HG03469 (cell line): Measurements from ENCODE around the gene KIFC3.
"Not testable (repeated sequence)": the region's sequence is repeated elsewhere in the genome, so short reads cannot be mapped to it uniquely, and the experiment has no call there.

ENCODE experiments used
- ATAC-seq: cut with Tn5 transposase; IDR thresholded peaks from one replicate; pipeline ENCODE4 v1.9.1; 2021; ENCODE audit warnings: mild to moderate bottlenecking, moderate library complexity, moderate number of reproducible peaks; ENCODE audit not compliant: unreplicated experiment

KIFC3 gene, protein sequence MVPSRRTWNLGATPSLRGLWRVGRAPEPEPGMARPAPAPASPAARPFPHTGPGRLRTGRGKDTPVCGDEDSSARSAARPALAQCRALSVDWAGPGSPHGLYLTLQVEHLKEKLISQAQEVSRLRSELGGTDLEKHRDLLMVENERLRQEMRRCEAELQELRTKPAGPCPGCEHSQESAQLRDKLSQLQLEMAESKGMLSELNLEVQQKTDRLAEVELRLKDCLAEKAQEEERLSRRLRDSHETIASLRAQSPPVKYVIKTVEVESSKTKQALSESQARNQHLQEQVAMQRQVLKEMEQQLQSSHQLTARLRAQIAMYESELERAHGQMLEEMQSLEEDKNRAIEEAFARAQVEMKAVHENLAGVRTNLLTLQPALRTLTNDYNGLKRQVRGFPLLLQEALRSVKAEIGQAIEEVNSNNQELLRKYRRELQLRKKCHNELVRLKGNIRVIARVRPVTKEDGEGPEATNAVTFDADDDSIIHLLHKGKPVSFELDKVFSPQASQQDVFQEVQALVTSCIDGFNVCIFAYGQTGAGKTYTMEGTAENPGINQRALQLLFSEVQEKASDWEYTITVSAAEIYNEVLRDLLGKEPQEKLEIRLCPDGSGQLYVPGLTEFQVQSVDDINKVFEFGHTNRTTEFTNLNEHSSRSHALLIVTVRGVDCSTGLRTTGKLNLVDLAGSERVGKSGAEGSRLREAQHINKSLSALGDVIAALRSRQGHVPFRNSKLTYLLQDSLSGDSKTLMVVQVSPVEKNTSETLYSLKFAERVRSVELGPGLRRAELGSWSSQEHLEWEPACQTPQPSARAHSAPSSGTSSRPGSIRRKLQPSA

GRCh38 chr16:57802341-57803133 lies at the start of gene KIFC3:
Gene KIFC3, minus strand, starts transcription at chr16:57802491. Its CDS starts 4,248 bp downstream, at chr16:57798243.
- ATAC-seq: no peak

DNA sequence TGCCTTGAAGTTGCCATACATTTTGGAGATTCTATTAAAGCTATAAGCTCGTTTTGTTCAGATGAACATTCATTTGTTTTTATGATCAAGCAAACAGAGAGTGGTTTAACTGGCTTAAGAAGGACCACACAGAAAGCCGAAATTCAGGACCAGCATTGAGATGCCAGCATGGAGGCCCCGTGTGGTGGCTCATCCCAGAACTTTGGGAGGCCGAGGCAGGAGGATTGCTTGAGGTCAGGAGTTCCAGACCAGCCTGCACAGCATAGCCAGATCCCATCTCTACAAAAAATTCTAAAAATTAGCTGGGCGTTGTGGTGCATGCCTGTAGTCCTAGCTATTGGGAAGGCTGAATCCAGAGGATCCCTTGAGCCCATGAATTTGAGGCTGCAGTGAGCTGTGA lies 45.9 kb upstream of the KIFC3 start:
- ATAC-seq: no peak

- not testable (repeated sequence) for ATAC-seq
Observed at GRCh38 chr16:57846931-57847330, 44.6 kb upstream of the KIFC3 start.

DNA sequence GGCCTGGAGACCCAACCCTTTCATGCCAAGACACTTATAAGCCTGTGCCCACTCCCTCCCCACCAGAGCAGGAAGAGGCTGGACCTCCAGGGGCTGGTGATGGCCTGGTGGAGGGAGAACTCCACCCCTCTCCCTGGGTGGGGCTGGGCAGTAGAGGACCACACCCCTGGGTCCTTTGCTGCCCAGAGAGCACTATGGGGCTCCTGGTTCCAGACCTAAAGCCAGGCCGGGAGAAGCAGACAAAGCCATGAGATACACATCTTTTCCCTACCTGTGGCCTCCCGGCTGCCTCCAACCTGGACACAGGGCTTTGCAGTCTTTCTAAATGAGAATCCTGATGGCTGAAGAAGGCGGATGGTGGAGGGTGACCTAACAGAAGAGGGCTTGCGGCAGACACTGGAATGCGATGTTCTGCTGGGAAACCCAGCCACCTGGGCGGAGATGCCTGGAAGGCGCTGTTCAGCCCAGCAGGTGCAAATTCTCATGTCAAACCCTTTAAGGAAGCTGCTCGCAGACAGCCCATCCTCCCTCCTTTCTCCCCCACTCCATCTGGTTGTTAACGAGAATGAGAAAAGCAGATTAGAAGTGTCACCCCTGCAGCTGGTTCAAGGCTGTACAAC lies 43.9 kb upstream of the KIFC3 start:
- no peak for ATAC-seq

GRCh38 chr16:57845115-57845514 lies 42.8 kb upstream of the KIFC3 start:
- ATAC-seq: no peak

DNA sequence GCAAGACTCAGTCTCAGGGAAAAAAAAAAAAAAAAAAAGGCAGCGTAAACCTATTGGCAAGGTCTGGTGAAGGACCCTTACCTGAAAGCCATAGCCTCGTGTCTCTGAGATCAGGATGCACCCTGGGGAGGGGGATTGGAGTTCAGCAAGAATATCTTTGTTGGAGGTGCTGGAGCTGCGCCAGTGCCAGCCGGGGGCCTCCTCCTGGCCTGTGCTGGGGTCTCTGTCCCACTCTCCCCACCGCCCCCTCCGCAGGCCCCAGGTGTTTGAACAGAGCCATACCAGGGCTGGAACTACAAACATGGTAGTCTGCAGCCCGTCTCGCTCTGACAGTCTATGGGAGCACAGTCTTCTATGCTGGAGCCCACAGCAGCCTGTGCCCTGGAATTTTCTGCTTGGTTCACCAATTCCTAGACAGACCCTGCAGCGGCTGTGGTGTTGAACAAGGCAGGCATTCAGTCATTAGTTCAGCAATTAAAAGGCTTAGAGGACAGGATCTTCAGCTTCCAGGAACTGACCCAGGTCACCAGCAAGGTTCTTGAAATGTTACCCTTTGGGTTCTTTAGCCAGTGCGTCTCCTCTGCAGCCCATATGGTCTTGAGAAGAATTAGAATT lies 42.2 kb upstream of the KIFC3 start:
- ATAC-seq: no peak

- ATAC-seq: no peak
Observed at GRCh38 chr16:57843400-57843799, 41.1 kb upstream of the KIFC3 start.

GRCh38 chr16:57842601-57843000 lies 40.3 kb upstream of the KIFC3 start:
- ATAC-seq: no peak

DNA sequence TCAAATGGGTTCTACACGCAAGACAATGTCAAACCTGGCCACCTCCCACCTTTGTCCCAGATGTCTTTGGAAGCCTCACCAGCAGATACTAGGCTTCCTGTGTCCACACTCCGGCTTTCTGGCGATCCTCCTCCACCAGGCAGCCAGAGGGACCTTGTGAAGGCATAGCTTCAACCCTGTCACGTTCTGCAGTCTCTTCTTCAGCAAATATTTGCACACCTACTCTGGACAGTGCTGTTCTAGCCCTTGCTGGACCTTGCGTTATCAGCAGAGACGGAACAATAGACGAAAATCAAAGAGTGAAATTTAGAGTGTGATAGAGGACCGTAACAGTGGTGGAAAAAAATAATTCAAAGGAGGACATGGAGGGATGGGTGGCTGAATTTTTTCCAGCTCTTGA lies 38.5 kb upstream of the KIFC3 start:
- no peak for ATAC-seq

- no peak for ATAC-seq
Observed at GRCh38 chr16:57838161-57838560, 35.9 kb upstream of the KIFC3 start.

GRCh38 chr16:57837305-57838125 lies 35.2 kb upstream of the KIFC3 start:
- ATAC-seq: no peak

GRCh38 chr16:57835439-57835838 lies 33.1 kb upstream of the KIFC3 start:
- not testable (repeated sequence) for ATAC-seq

GRCh38 chr16:57834936-57835335 lies 32.6 kb upstream of the KIFC3 start:
- ATAC-seq: no peak

- no peak for ATAC-seq
Observed at GRCh38 chr16:57830890-57831484, 28.7 kb upstream of the KIFC3 start.

DNA sequence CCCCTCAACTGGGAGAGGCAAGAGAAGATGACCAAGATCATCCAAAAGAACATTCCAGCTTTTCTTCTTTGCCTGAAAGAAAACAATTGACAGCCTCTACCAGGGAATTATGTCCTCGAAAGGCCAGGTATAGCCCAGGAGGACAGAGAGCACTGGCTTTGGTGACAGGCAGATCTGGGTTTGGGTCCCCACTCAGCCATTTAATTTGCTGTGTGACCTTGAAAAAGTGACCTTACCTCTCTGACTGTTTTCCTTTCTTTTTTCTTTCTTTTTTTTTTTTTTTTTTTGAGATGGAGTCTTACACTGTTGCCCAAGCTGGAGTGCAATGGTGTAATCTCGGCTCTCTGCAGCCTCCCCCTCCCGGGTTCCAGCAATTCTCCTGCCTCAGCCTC lies 27.7 kb upstream of the KIFC3 start:
- no peak for ATAC-seq

DNA sequence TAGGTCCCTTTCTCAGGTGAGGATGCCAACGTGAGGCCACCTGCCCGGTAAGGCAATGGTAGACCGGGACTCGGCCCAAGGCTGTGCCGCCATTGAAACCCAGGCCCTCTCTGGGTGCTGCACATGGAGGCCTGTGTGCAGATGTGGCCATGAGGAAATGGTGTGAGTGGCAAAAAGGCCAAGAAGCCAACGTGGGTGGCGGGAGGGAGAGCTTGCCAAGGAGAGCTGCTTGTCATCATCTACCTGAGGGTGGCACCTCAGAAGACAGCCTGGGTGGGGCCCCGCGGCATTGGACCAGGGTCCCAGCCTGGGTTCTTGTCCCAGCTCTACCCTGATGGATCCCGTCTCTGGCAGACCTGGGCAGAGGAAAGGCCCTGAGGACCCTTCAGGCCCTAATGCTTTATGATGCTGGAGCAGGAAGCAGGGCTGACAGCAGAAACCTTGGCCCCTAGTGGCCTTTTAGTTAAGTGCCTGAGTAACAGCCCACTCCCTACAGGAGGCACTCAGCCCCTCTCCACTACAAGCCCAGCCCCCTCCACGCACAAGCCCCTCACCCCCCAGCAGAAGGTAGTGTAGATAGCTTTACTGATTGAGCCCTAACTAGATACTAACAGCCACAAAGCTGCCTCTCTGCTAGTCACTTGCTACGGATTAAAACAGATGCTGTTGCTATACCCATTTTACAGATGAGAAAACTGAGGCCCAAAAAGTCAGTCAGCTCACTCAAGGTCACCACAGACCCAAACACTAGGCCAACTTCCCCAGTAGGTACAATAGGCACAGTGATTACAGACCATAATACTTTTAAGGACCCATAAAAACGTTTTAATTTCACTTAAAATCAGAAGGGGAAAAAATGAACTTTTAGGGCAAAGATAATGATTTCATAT lies 26.2 kb upstream of the KIFC3 start:
- ATAC-seq: no peak

DNA sequence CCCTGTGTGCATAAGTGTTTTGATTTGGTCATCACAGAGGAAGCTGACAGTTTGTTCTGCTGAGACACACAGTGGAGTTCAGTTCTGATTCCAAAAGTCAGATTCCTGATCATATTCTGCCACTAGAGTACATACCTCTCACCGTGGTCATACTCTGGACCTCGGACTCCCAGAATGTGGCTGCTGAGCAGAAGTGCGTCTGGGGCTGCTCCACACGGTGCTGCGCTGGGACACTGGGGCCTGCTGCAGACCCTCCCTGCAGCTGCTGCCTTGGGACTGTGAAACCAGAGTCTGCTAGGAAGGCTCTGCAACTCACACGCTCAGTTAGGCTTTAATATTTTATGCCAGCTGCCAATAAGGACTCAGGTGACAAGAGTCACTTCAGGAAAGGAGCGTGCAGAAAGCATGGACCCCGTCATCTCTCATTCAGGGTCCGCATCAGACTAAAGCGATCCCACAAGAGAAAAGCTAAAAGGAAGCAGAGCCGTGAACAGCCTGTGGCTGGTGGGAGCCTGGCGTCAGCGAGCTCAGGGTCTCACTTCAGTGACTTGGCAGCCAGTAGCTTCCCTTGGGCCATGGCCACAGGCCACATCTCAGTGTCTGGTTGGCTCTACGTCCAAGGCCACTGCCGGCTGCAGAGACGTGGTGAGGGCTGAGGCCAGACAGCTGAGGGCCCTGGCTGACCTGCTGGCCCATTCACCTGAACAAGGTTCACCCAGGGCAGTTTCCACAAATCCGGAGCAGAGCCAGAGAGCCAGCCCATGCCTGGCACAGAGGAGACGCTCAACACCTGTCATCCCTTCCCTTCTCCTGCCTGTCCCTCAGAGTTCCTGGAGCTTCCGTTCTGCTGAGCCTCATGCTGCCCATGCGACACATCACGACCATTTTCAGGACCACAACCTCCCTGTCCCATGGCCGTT lies 24.7 kb upstream of the KIFC3 start:
- ATAC-seq: no peak
